Measurements from ENCODE around the gene CUL9.

Gene CUL9

GRCh38 chr6:43248791-43249190 lies 66.8 kb downstream of the CUL9 start:
- TF ChIP-seq, protein P1, sequence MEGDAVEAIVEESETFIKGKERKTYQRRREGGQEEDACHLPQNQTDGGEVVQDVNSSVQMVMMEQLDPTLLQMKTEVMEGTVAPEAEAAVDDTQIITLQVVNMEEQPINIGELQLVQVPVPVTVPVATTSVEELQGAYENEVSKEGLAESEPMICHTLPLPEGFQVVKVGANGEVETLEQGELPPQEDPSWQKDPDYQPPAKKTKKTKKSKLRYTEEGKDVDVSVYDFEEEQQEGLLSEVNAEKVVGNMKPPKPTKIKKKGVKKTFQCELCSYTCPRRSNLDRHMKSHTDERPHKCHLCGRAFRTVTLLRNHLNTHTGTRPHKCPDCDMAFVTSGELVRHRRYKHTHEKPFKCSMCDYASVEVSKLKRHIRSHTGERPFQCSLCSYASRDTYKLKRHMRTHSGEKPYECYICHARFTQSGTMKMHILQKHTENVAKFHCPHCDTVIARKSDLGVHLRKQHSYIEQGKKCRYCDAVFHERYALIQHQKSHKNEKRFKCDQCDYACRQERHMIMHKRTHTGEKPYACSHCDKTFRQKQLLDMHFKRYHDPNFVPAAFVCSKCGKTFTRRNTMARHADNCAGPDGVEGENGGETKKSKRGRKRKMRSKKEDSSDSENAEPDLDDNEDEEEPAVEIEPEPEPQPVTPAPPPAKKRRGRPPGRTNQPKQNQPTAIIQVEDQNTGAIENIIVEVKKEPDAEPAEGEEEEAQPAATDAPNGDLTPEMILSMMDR (IDR thresholded peaks at IDR 0.05), result no peak

DNA sequence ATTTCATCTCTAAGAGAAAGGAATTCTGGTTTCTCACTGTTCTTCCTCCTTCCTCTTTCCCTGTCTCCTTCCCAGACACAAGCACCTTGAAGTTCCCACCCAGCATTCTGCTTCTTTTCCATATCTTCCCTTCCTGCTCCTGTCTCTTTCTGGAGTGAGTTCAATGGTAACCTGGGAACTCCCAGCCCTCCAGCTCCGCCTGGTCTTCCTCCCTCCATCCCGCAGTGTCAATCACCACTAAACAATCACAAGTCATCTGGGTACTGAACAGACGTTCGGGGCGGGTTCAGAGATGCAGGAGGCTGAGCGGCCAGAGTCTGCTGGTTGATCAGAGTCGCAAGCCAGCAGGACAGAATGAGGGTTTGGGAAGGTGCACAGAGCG lies 69.0 kb downstream of the CUL9 start:
- TF ChIP-seq, protein P1 (IDR thresholded peaks at IDR 0.05), result no peak

DNA sequence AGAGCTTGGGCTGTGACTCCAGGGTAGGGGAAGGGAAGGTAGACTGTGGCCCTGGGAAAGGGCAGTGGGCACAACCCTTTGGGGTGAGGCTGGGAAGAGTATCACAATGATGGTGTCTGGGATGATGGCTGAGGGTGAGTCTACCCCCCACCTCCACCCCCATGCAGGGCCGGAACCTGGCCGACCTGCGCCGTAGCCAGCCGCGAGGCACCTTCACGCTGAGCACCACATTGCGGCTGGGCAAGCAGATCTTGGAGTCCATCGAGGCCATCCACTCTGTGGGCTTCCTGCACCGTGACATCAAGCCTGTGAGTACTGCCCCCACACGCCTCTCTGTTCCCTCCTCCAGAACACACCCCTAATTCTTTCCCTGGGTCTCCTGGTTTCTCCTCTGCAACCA lies 71.4 kb downstream of the CUL9 start:
- TF ChIP-seq, protein P1 (IDR thresholded peaks at IDR 0.05), result no peak

GRCh38 chr6:43254138-43254817 lies 72.3 kb downstream of the CUL9 start:
- TF ChIP-seq, protein P1 (IDR thresholded peaks at IDR 0.05), result no peak

- TF ChIP-seq, protein P1 (IDR thresholded peaks at IDR 0.05), result no peak
These were observed 72.8 kb downstream of the CUL9 start for GRCh38 chr6:43254846-43255245.

DNA sequence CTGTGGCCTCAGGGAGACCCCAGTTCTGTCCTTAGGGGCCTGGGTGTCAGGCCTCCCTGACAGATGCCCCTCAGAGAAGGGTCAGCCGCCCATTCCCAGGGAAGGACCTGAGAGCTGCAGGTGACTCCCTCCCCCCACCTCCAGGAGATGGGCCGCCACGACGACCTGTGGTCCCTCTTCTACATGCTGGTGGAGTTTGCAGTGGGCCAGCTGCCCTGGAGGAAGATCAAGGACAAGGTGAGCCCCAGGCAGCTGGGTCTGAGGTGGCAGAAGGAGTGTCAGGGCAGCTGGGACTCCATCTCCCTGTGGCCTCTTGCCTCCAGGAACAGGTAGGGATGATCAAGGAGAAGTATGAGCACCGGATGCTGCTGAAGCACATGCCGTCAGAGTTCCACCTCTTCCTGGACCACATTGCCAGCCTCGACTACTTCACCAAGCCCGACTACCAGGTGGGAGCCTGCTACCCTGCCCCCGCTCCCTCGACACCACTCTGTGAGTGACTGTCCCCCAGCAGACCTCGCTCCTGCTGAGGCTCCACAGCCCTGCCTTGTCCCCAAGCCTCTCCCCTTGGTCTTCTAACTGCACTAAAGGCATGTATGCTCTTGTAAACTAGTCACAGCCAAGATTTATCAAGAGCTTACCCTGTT lies 73.5 kb downstream of the CUL9 start:
- TF ChIP-seq, protein P1 (IDR thresholded peaks at IDR 0.05), result no peak

DNA sequence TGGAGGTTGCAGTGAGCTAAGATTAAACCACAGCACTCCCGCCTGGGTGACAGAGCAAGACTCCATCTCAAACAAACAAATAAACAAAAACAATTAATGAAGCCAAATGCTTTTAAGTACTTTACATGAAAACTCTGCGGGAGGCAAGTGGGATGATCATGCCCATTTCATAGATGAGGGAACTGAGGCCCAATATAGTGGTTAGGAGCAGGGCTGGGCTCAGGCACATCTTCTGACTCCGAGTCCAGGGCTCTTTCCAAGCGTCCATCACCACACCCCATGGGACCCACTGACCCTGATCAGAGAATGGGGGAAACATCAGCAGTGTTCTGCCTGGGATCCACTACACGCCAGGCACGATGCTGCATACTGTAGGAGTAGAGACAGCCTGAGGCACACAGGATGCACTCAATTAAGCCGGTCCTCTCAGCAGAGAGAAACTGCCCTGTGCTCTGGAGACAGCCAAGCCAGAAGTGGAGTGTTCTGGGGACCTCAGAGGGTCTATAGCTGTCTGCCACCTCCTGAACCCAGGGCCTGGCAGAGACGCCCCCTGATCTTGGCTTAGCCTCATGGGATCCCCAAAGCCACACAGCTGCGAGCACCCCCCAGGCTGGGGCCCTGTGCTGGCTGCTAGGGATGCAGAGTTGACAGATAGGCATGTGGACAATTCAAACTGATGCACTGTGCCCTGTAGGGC lies 74.8 kb downstream of the CUL9 start:
- TF ChIP-seq, protein P1 (IDR thresholded peaks at IDR 0.05), result no peak
